ENCODE data around the gene SDHB. TPM values are rescaled to one million over a fixed set of nuclear protein-coding genes. Genes with fewer than 3 reads are reported as not detected.

SDHB gene
- total and polyA plus RNA-seq, 2 of the 8 experiments (the other 6 are each of a cell fraction or from before 2014, with no cell fraction given) = 84.0 to 98.7 TPM

- H3K4me3 ChIP-seq (ENCODE audit: extremely low read depth in 1 of 4, insufficient read depth in 2 of 4, low read depth in 3 of 4, low read length in 4 of 4) = no peak overlapping the region
- H3K4ac ChIP-seq (replicated peaks; ENCODE audit: insufficient read length, low read depth, low read length) = no peak overlapping the region
- H3K4me2 ChIP-seq (ENCODE audit: insufficient read depth in 1 of 2, low read depth in 2 of 2, low read length in 2 of 2) = no peak overlapping the region
- no peak overlapping the region for H2BK120ac ChIP-seq (replicated peaks; ENCODE audit: low read depth, low read length)
- POLR2A ChIA-PET (ENCODE audit: partially characterized antibody) = interaction anchor here (0.6 to 9.5 kb wide), 7 partner anchors 8 to 42 kb away, joined by 3 to 92 read pairs (median 3); partner anchors contain the start of gene MFAP2
- H3K27ac ChIP-seq (ENCODE audit: low read depth, low read length) = no peak overlapping the region
- H3K56ac ChIP-seq (replicated peaks; ENCODE audit: insufficient read length, low read depth, low read length) = no peak overlapping the region
- H3K14ac ChIP-seq (ENCODE audit: insufficient read length) = no peak overlapping the region
- H4K5ac ChIP-seq (ENCODE audit: insufficient read length, low read depth, low read length) = no peak overlapping the region
- no peaks in the 10 kb centered on the region for H3K27me3 ChIP-seq (replicated peaks in 1 of 4; ENCODE audit: control insufficient read depth in 3 of 4, extremely low read depth in 1 of 4, insufficient read depth in 3 of 4, low read length in 3 of 4)
- H3K79me2 ChIP-seq (ENCODE audit: control insufficient read depth in 1 of 2, insufficient read depth in 2 of 2, low read length in 2 of 2) = peaks cover 0 to 3% of the 10 kb centered on the region in 2 experiments; a peak in 1 of 4 replicates
- peaks cover 13 to 20% of the 10 kb centered on the region in 2 experiments for H4K20me1 ChIP-seq (replicated peaks in 1 of 2; ENCODE audit: control insufficient read depth in 1 of 2, insufficient read depth in 2 of 2, low read length in 2 of 2)
- H2BK12ac ChIP-seq (ENCODE audit: low read depth, low read length) = no peak overlapping the region
- H2BK15ac ChIP-seq (ENCODE audit: low read length) = 0 out of 2 replicates have a peak overlapping the region, but pooled peaks have one; percentile 29
- no peak for DNase-seq (ENCODE audit: low read depth in 1 of 2, low spot score in 2 of 2)
- peaks cover 9 to 33% (median 29%) of the 10 kb centered on the region in 4 experiments for H3K36me3 ChIP-seq (ENCODE audit: control insufficient read depth in 2 of 4, insufficient read depth in 4 of 4, low read length in 3 of 4)
- no peak overlapping the region for H3K18ac ChIP-seq (ENCODE audit: extremely low read depth, low read length)
- no peak overlapping the region for H4K8ac ChIP-seq (ENCODE audit: extremely low read depth, insufficient read depth, low read length)
- no peak overlapping the region for H2BK20ac ChIP-seq (ENCODE audit: low read length)
- H2AK5ac ChIP-seq (ENCODE audit: low read depth, low read length) = no peak overlapping the region
- H3K23ac ChIP-seq (ENCODE audit: insufficient read length) = no peak overlapping the region
- H3K9me3 ChIP-seq (ENCODE audit: insufficient read depth in 2 of 2, low read depth in 1 of 2, low read length in 1 of 2) = no peaks in the 10 kb centered on the region
- 90% methylated on average over 10 of the region's 11 CpGs; no CpG with 5 or more reads in 1 of the 2 experiments for WGBS, 2 experiments (ENCODE audit: extremely low coverage in 1 of 2, insufficient coverage in 1 of 2, insufficient read length in 1 of 2, insufficient replicate concordance in 2 of 2, low coverage in 1 of 2, low lambda C conversion rate in 2 of 2, missing lambda C conversion rate in 1 of 2)
- H2AFZ ChIP-seq (ENCODE audit: low read length) = no peak overlapping the region
- peaks cover 0 to 11% (median 8%) of the 10 kb centered on the region in 4 experiments; a peak in 6 of 7 replicates for H3K4me1 ChIP-seq (replicated peaks in 1 of 4; ENCODE audit: control insufficient read depth in 3 of 4, insufficient read depth in 4 of 4, low read length in 3 of 4)
- H2BK5ac ChIP-seq (ENCODE audit: low read depth, low read length) = peak overlapping the region; percentile 60; the same call in 1 of the 2 replicates
- no peak for FAIRE-seq
- no peak overlapping the region for H4K91ac ChIP-seq (replicated peaks; ENCODE audit: insufficient read length, low read length)
- CTCF ChIA-PET (ENCODE audit: partially characterized antibody) = interaction anchor here (0.7 to 14.3 kb wide), 6 partner anchors 11 to 51 kb away, joined by 3 to 267 read pairs (median 3); partner anchors contain the start of genes CROCC and MFAP2
- no peak overlapping the region for H3K9ac ChIP-seq (replicated peaks in 1 of 4; ENCODE audit: extremely low read depth in 1 of 4, low read depth in 3 of 4, low read length in 3 of 4)
- H3K79me1 ChIP-seq (ENCODE audit: low read depth, low read length) = peaks cover 1% of the 10 kb centered on the region; the same call in 1 of the 2 replicates
- peaks cover 3% of the 10 kb centered on the region; the same call in 1 of the 2 replicates for H3K23me2 ChIP-seq (ENCODE audit: low read depth, low read length)
Observed at GRCh38 chr1:16972189-16972895, 81.5 kb downstream of the SDHB start.
